HG03045 (cell line): Measurements from ENCODE around the gene NR2F1.

Experiments used
- ATAC-seq: cut with Tn5 transposase; IDR thresholded peaks from one replicate; pipeline ENCODE4 v1.9.1; 2021; ENCODE audit warnings: mild to moderate bottlenecking, moderate library complexity; ENCODE audit not compliant: unreplicated experiment

NR2F1 gene

DNA sequence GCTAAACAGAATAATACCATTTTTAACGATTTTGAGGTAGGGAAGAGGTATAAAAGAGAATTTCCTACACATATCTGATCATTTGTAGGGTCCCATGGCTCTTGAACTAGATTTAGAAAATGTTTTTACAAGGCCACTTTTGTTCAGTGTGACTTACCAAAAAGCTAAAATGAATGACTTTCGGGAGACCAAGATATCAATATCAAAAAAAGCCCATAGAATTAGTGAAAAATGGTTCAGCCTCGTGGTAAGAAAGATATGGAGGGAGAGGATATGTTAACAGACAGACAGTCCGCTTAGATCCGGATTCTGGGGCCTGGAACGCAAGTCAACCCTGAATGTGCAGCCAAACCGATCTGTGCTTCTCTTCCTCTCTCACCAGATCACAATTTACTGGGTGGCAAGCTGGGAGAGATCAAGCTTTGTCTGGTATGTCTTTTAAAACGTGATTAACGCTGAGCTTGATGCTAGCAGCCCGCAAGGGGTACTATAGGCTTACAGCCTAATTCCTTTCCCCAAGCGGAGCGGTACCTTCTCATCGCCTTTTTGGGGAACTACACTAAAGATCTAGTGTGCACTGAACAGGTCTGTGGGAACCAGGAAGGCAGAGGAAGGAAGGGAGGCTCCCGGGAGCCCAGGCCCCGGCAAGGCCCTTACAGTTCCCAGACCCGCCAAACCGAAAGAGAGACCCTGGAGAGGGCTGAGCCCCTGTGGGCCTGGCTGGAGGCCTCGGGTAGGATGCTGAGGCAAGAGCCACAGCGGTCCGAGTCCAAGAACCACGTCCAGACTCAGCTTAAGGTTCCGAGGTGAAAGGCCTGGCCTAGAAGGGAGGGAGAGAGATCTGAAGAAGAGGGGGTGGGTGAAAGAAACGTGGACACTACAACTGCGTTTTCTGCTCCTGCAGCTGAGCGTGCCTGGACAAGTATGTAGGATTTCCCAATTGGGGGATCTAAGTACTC, 4.9 kb upstream of the NR2F1 start:
- no peak for ATAC-seq

DNA sequence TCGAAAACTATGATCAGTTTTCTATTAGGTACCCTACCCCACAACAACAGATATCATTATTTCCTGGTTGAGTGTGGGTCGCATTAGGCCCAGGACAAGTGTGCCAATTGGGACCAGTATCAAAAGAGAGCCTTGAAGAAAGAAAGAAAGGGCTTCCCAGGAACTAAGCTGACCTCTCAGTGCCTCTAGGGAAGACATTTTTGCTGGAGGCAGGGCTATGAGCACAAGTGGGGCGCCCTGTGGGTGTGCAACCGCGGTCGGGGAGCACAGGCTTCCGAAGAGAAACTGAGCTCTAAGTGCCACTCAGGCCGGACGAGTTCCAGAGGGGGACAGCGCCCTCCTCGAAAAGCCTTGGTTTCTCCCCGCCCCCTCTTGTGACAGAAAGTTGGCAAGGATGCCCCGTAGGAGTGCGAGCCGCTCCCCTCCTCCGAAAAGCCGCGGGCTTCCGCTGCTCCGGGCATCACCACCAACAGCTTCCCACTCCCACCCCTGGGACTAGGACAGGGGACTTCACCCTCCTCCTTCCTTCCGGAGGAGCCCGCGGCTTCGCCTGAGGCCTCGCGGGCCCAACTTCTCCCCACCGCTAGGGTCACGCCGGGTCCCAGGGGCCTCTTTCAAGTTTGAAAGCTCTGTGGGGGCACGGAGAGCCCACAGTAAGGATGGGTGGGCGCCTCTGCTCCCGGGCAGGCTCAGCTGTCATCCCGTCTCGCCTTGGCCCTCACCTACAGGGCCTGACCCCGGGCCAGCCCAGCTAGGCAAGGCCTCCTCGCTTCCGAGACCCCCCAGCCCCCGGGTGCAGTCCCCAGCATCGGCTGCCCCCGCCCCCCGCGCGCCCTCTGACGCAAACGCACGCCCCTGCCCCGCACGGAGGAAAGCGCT, 4.0 kb upstream of the NR2F1 start:
- no peak for ATAC-seq

- ATAC-seq: no peak
Measured at GRCh38 chr5:93579692-93580062, 3.3 kb upstream of the NR2F1 start.

DNA sequence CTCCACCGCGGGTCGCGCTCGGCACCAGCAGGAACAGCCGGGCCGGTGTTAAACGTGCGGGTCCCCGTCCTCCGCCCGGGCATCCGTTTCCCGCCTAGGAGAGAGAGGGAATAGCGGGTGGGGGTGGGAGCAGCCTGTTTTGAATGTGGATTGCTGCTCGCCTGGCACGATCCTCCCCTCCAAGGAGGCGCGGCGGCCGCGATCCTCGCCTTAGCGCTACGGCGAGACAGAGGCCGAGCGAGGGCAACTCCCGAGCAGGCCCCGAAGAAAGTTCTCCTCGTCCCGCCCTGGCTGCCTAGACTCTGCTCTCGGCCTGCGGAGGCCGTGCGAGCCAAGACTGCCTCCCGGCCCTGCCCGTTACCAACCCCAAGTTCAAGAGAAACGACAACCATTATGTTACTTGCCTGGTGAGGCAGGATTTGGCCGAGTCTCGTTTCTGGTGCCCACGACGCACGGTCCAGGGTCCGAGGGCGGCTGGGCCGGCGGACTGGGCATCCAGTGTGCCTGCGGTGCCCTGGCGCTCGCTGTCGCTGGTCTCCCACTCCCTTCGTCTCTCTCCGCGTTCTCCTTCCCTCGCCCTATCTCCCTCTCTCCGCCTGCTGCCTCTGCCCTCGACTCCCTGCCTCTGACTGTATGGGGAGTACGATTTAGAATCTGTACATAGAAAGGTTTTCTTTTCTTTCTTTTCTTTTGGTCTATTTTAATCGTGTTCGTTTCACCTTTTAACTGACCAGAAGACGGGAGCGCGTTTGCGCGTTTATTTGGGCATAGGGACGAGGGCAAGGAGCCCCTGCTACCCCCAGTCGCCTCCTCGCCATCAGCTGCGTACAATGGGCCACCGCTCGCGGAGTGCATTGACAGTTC, 2.7 kb upstream of the NR2F1 start:
- ATAC-seq: no peak

GRCh38 chr5:93580927-93581445, 2.0 kb upstream of the NR2F1 start, which contains the start of gene NR2F1-AS1:
Gene NR2F1-AS1, minus strand, starts transcription at chr5:93581219.
- ATAC-seq: peak; percentile 33

DNA sequence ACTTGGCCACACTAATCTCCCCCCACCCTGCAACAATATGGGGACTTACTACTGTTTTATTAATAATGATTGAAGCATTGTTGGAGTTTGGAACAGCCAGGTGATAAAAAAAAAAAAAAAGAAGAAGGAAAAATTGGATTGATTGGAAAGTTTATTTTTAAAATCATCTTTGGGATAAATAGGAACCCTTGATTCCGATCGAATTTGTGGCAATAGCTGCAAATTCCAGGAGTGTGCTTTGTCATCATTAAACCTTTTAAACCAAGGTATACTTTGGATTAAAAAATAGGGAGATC, 907 bp upstream of the NR2F1 start:
- ATAC-seq: no peak

- no peak for ATAC-seq
Measured at GRCh38 chr5:93583439-93583767, 381 bp downstream of the NR2F1 start.

- ATAC-seq: peak; percentile 33
Measured at GRCh38 chr5:93583768-93584595, 960 bp downstream of the NR2F1 start.

- ATAC-seq: no peak
Measured at GRCh38 chr5:93584596-93585040, 1.6 kb downstream of the NR2F1 start.

DNA sequence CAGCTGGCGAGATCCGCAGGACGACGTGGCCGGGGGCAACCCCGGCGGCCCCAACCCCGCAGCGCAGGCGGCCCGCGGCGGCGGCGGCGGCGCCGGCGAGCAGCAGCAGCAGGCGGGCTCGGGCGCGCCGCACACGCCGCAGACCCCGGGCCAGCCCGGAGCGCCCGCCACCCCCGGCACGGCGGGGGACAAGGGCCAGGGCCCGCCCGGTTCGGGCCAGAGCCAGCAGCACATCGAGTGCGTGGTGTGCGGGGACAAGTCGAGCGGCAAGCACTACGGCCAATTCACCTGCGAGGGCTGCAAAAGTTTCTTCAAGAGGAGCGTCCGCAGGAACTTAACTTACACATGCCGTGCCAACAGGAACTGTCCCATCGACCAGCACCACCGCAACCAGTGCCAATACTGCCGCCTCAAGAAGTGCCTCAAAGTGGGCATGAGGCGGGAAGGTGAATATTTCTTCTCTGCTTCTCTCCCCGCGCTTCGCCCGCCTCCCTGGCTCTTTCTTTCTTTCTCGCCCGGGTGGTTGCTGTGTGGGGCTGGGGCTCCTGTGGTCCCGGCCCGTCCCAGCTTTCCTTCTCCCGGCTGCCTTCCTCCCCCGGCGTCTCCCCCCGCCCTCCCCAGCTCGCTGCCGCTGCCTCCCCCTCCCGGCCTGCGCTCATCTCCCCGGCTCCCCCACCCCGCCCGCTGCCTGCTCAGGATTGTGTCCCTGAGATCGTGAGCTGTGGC, 2.2 kb downstream of the NR2F1 start:
- ATAC-seq: no peak

- no peak for ATAC-seq
Measured at GRCh38 chr5:93585767-93586385, 2.9 kb downstream of the NR2F1 start.

GRCh38 chr5:93586736-93587596, 3.9 kb downstream of the NR2F1 start:
- no peak for ATAC-seq

GRCh38 chr5:93587597-93588351, 4.8 kb downstream of the NR2F1 start:
- no peak for ATAC-seq

DNA sequence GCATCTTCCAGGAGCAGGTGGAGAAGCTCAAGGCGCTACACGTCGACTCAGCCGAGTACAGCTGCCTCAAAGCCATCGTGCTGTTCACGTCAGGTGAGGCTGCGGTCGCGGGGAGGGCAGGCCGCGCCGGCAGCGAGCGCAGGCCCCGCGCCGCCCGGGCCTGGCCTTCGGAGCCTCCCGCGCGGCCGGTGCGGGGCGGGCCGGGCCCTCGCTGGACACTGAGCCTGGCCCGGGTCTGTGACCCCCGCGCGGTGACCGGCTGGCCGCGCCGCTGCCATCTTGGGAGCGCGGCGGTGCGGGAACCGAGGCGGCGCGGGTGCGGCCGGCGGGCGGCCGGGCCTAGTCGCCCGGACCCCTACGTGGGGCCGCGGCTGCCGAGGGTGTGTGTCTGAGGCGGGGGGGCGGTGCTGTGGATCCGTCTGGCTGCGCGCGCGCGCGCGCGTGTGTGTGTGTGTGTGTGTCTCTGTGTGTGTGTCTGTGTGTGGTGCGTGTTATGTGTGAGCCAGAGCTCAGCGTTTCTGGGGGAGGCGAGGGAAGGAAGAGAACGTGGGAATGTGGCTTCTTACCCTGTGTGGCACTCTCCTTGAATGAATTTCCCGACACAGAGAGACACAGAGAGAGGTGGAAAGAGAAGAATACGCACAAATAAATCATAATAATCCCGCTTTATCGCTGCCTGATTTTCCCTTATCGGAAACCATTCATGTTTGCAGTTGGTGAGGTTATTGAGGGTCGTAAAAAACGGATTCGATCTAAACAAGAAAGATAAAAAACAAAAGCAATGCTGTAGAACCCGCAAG, 5.5 kb downstream of the NR2F1 start:
- no peak for ATAC-seq

- ATAC-seq: no peak
Measured at GRCh38 chr5:93589152-93589828, 6.3 kb downstream of the NR2F1 start.

DNA sequence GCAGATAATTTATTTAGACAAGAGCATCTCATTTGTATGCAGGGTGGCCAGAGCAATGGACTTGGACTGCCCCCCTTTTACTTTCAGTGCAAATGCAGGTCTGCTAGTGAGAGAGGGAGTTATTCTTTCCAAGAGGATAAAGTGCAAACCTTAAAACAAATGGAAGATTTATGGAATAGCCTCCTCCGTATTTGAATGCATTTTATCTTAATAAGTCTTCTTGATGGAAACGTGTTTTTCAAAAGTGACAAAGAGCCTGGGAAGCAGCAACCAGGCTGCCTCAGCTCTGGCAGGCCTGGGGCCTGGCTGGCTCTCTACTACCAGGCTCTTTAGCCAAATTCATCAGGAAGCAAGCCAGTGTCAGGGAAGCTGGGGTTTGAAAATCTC, 6.8 kb downstream of the NR2F1 start:
- ATAC-seq: no peak
